MM.1S (cell line): ENCODE data around the gene FFAR4.
"Not testable (repeated sequence)": the region's sequence is repeated elsewhere in the genome, so short reads cannot be mapped to it uniquely, and the experiment has no call there.

Experiments used
- DNase-seq: peaks from one replicate; pipeline ENCODE4 v3.0.0-alpha.2; 2015
- H2AFZ ChIP-seq: fragments of 300-600 bp; sonication (generic); 2 replicates; pipeline ENCODE4 v1.6.0; 2016; ENCODE audit warnings: antibody characterized with exemption, low read length
- H3F3A ChIP-seq: fragments of 300-600 bp; sonication (generic); 2 replicates; pipeline ENCODE4 v1.6.1; 2016; ENCODE audit warnings: mild to moderate bottlenecking, antibody characterized with exemption, low read length, moderate library complexity, mixed read lengths; ENCODE audit not compliant: insufficient read depth
- H3K27ac ChIP-seq: fragments of 300-600 bp; sonication (generic); 2 replicates; pipeline ENCODE4 v1.5.1; 2016; ENCODE audit warnings: mild to moderate bottlenecking, low read length
- H3K27me3 ChIP-seq: fragments of 300-600 bp; sonication (generic); replicated peaks from 2 replicates; pipeline ENCODE4 v1.6.0; 2016; ENCODE audit warnings: low read length; ENCODE audit not compliant: insufficient read depth
- H3K36me3 ChIP-seq: fragments of 300-600 bp; sonication (generic); replicated peaks from 2 replicates; pipeline ENCODE4 v1.6.1; 2016; ENCODE audit warnings: mild to moderate bottlenecking, low read length, mixed read lengths; ENCODE audit not compliant: insufficient read depth
- H3K4me1 ChIP-seq: fragments of 300-600 bp; sonication (generic); 2 replicates; pipeline ENCODE4 v1.6.1; 2016; ENCODE audit warnings: low read length, mixed read lengths
- H3K4me2 ChIP-seq: fragments of 300-600 bp; sonication (generic); 2 replicates; pipeline ENCODE4 v1.6.0; 2016; ENCODE audit warnings: low read depth, low read length
- H3K4me3 ChIP-seq: fragments of 300-600 bp; sonication (generic); 2 replicates; pipeline ENCODE4 v1.5.1; 2016; ENCODE audit warnings: low read length, mixed read lengths
- H3K79me2 ChIP-seq: fragments of 300-600 bp; sonication (generic); 2 replicates; pipeline ENCODE4 v1.6.1; 2016; ENCODE audit warnings: mixed run types, low read length, mixed read lengths
- H3K9ac ChIP-seq: fragments of 300-600 bp; sonication (generic); 2 replicates; pipeline ENCODE4 v1.6.1; 2016; ENCODE audit warnings: low read length, mixed read lengths
- H3K9me2 ChIP-seq: fragments of 300-600 bp; sonication (generic); replicated peaks from 2 replicates; pipeline ENCODE4 v1.6.1; 2016; ENCODE audit warnings: mild to moderate bottlenecking, low read length, mixed read lengths; ENCODE audit not compliant: insufficient read depth
- H3K9me3 ChIP-seq: fragments of 300-600 bp; sonication (generic); replicated peaks from 2 replicates; pipeline ENCODE4 v1.6.1; 2016; ENCODE audit warnings: mild to moderate bottlenecking, low read length, mixed read lengths; ENCODE audit not compliant: insufficient read depth
- H4K20me1 ChIP-seq: fragments of 300-600 bp; sonication (generic); 2 replicates; pipeline ENCODE4 v1.6.1; 2016; ENCODE audit warnings: mild to moderate bottlenecking, low read length, moderate library complexity, mixed read lengths; ENCODE audit not compliant: insufficient read depth
- EZH2 ChIP-seq: fragments of 300-600 bp; sonication (generic); optimal IDR thresholded peaks from 2 replicates; pipeline ENCODE3; 2017; ENCODE audit warnings: low read depth, mild to moderate bottlenecking, antibody characterized with exemption, low read length, mixed read lengths
- EZH2phosphoT487 ChIP-seq: fragments of 300-600 bp; sonication (generic); IDR thresholded peaks from 2 replicates; pipeline ENCODE4 v1.6.1; 2018; ENCODE audit warnings: antibody characterized with exemption, low read length
- TF ChIP-seq, protein P1 (sequence below): fragments of 300-600 bp; sonication (generic); IDR thresholded peaks from 2 replicates; pipeline ENCODE4 v1.5.1; 2016; ENCODE audit warnings: antibody characterized with exemption, low read length, mixed read lengths

Gene FFAR4

DNA sequence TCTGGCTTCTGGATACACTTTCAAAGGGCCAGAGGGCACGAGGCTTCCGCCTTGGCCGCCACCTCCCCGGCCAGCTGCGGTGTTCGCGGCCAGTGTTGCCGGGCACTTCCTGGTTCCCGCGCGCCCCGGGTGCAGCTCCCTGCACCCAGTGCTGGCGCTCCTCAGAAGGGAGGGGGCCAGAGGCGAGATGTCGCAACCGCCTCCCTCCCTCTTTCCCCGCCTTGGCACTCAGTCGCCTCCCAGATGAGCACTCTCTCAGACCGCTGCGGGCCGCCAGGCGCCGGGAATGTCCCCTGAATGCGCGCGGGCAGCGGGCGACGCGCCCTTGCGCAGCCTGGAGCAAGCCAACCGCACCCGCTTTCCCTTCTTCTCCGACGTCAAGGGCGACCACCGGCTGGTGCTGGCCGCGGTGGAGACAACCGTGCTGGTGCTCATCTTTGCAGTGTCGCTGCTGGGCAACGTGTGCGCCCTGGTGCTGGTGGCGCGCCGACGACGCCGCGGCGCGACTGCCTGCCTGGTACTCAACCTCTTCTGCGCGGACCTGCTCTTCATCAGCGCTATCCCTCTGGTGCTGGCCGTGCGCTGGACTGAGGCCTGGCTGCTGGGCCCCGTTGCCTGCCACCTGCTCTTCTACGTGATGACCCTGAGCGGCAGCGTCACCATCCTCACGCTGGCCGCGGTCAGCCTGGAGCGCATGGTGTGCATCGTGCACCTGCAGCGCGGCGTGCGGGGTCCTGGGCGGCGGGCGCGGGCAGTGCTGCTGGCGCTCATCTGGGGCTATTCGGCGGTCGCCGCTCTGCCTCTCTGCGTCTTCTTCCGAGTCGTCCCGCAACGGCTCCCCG is at the start of gene FFAR4:
Gene FFAR4, plus strand, starts transcription at position 231 of the 842 bp plus-strand sequence. Its CDS starts 56 bp downstream, at position 287.
- Histone ChIP-seq H3K27me3 (no peaks in the 10 kb centered on the region), H3K27ac (no peak within 1 kb of the TSS), H2AFZ (no peak within 1 kb of the TSS), H3K9me2 (no peaks in the 10 kb centered on the region), H3K79me2 (no peaks in the 10 kb centered on the region), H3K4me2 (no peak within 1 kb of the TSS), H3K9me3 (no peaks in the 10 kb centered on the region), H3K9ac (no peak within 1 kb of the TSS), H3F3A (no peaks in the 10 kb centered on the region), H3K36me3 (no peaks in the 10 kb centered on the region), H3K4me1 (no peaks in the 10 kb centered on the region), H3K4me3 (no peak within 1 kb of the TSS), H4K20me1 (no peaks in the 10 kb centered on the region)
- DNase-seq: no peak
- TF ChIP-seq, protein P1, sequence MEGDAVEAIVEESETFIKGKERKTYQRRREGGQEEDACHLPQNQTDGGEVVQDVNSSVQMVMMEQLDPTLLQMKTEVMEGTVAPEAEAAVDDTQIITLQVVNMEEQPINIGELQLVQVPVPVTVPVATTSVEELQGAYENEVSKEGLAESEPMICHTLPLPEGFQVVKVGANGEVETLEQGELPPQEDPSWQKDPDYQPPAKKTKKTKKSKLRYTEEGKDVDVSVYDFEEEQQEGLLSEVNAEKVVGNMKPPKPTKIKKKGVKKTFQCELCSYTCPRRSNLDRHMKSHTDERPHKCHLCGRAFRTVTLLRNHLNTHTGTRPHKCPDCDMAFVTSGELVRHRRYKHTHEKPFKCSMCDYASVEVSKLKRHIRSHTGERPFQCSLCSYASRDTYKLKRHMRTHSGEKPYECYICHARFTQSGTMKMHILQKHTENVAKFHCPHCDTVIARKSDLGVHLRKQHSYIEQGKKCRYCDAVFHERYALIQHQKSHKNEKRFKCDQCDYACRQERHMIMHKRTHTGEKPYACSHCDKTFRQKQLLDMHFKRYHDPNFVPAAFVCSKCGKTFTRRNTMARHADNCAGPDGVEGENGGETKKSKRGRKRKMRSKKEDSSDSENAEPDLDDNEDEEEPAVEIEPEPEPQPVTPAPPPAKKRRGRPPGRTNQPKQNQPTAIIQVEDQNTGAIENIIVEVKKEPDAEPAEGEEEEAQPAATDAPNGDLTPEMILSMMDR: no peak
- TF ChIP-seq EZH2: no peak

DNA sequence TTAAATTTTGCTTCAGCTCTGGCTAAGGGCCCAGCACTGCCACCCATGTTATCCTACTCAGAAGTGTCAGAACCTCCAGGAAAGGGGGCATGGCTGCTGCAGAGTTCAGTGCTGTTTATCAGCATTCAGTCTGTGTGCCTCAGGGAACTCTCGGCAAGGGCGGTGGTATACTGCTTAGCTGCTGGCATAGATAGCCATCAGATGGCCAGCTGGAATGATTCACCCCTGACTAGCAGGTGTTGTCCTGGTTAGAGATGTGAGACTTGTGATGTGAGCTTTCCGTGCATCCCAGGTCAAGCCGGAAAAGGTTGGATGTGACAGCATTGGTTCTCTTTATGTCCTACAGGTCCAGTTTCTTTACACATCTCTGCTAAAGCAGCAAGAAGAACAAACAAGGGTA is 47.9 kb upstream of the FFAR4 start:
- H3K4me3 ChIP-seq: no peak overlapping the region
- H3K36me3 ChIP-seq: 0 out of 2 replicates have a peak, but pooled peaks cover 4% of the 10 kb centered on the region
- H4K20me1 ChIP-seq: no peaks in the 10 kb centered on the region
- no peak for TF ChIP-seq EZH2phosphoT487
- H3K9me2 ChIP-seq: no peaks in the 10 kb centered on the region
- H3K4me1 ChIP-seq: no peaks in the 10 kb centered on the region
- H2AFZ ChIP-seq: no peak overlapping the region
- no peak overlapping the region for H3K9ac ChIP-seq
- H3F3A ChIP-seq: no peaks in the 10 kb centered on the region
- H3K27ac ChIP-seq: no peak overlapping the region
- no peaks in the 10 kb centered on the region for H3K27me3 ChIP-seq
- no peaks in the 10 kb centered on the region for H3K79me2 ChIP-seq
- no peak overlapping the region for H3K4me2 ChIP-seq
- DNase-seq: no peak
- no peaks in the 10 kb centered on the region for H3K9me3 ChIP-seq

DNA sequence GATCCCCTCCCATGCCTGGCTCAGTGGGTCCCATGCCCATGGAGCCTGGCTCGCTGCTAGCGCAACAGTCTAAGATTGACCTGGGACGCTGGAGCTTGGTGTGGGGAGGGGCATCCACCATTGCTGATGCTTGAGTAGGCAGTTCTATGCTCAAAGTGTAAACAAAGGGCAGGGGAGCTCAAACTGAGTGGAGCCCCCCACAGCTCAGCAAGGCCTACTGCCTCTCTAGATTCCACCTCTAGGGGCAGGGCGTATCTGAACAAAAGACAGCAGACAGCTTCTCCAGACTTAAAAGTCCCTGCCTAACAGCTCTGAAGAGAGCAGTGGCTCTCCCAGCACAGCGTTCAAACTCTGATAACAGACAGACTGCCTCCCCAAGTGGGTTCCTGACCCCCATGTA is 31.2 kb upstream of the FFAR4 start:
- no peak for DNase-seq
- Histone ChIP-seq H3K27me3 (no peaks in the 10 kb centered on the region), H3F3A (no peaks in the 10 kb centered on the region), H4K20me1 (no peaks in the 10 kb centered on the region), H3K9ac (no peak overlapping the region), H2AFZ (no peak overlapping the region), H3K9me2 (no peaks in the 10 kb centered on the region), H3K9me3 (no peaks in the 10 kb centered on the region), H3K79me2 (no peaks in the 10 kb centered on the region), H3K27ac (no peak overlapping the region), H3K4me2 (no peak overlapping the region), H3K4me3 (no peak overlapping the region), H3K36me3 (no peaks in the 10 kb centered on the region), H3K4me1 (no peaks in the 10 kb centered on the region)
- TF ChIP-seq, protein P1: no peak
- TF ChIP-seq EZH2phosphoT487 (no peak), EZH2 (no peak)

DNA sequence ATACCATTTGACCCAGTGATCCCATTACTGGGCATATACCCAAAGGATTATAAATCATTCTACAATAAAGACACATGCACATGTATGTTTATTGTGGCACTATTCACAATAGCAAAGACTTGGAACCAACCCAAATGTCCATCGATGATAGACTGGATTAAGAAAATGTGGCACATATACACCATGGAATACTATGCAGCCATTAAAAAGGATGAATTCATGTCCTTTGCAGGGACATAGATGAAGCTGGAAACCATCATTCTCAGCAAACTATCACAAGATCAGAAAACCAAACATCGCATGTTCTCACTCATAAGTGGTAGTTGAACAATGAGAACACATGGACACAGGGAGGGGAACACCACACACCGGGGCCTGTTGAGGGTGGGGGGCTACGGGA is 25.6 kb upstream of the FFAR4 start:
- not testable (repeated sequence) for H3K27me3 ChIP-seq, DNase-seq, H3K9me2 ChIP-seq

More for the DNA sequence above, 25.6 kb upstream of the FFAR4 start:
- not testable (repeated sequence) for H3K9ac ChIP-seq, H2AFZ ChIP-seq, H4K20me1 ChIP-seq, H3K36me3 ChIP-seq, H3K4me3 ChIP-seq, H3K27ac ChIP-seq, H3K4me1 ChIP-seq, H3K9me3 ChIP-seq, H3K79me2 ChIP-seq, H3F3A ChIP-seq, H3K4me2 ChIP-seq
